Hematopoietic multipotent progenitor cell treated with erythropoietin and hydrocortisone succinate and interleukin-3 and kit ligand, for 15 days (in vitro differentiated cells): ENCODE data around the gene FIGNL2.

ENCODE experiments used
- DNase-seq: peaks from one replicate; pipeline ENCODE4 v3.0.0-alpha.2; 2015; ENCODE audit warnings: low spot score

Gene FIGNL2

GRCh38 chr12:51773145-51773869, 75.2 kb downstream of the FIGNL2 start:
- no peak for DNase-seq

GRCh38 chr12:51771008-51771407, 77.5 kb downstream of the FIGNL2 start:
- DNase-seq: no peak
